Muscle of back (tissue), 13 donors: ENCODE data around the gene MBNL2. TPM values are rescaled to one million over a fixed set of nuclear protein-coding genes. Genes with fewer than 3 reads are reported as not detected.

Source experiments
- DNase-seq, 3 donors: peaks; one replicate each; pipeline versions ENCODE4 v3.0.0 to v3.0.0-alpha.2; 2013
- long read RNA-seq, 9 donors: transcript quantifications; one replicate each; lab custom pipeline, GENCODE V29; 2026
- polyA plus RNA-seq, 10 donors: library from polyadenylated mRNA; unstranded; fragments of 120-200 nt; gene quantifications; one replicate each; pipeline ENCODE4 v1.2.1, GENCODE V29; 2013; ENCODE audit not compliant: insufficient read length in 10 of 10

MBNL2 gene, protein sequence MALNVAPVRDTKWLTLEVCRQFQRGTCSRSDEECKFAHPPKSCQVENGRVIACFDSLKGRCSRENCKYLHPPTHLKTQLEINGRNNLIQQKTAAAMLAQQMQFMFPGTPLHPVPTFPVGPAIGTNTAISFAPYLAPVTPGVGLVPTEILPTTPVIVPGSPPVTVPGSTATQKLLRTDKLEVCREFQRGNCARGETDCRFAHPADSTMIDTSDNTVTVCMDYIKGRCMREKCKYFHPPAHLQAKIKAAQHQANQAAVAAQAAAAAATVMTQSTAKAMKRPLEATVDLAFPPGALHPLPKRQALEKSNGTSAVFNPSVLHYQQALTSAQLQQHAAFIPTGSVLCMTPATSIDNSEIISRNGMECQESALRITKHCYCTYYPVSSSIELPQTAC
- 10 to 100 TPM; 25.4 to 40.1 (median 33.9) TPM for polyA plus RNA-seq
- long read RNA-seq, donor 1, partial matches to known transcripts = 24 of 24 reads
- long read RNA-seq, donor 1, other reads (novel, unspliced or antisense) = 0 of 24 reads
- long read RNA-seq, donor 2, full-length matches to known transcripts = 3 of 8 reads
- long read RNA-seq, donor 2, partial matches to known transcripts = 5 of 8 reads
- long read RNA-seq, donor 2, other reads (novel, unspliced or antisense) = 0 of 8 reads
- long read RNA-seq, donor 3 = 0 reads
- long read RNA-seq, donor 4, full-length matches to known transcripts = 3 of 3 reads
- long read RNA-seq, donor 4, partial matches to known transcripts = 0 of 3 reads
- long read RNA-seq, donor 4, other reads (novel, unspliced or antisense) = 0 of 3 reads
- long read RNA-seq, donor 5, full-length matches to known transcripts = 1 of 18 reads
- long read RNA-seq, donor 5, partial matches to known transcripts = 17 of 18 reads
- long read RNA-seq, donor 5, other reads (novel, unspliced or antisense) = 0 of 18 reads
- long read RNA-seq, donor 6, full-length matches to known transcripts = 6 of 33 reads
- long read RNA-seq, donor 6, partial matches to known transcripts = 27 of 33 reads
- long read RNA-seq, donor 6, other reads (novel, unspliced or antisense) = 0 of 33 reads
- long read RNA-seq, donor 7, full-length matches to known transcripts = 1 of 1 reads
- long read RNA-seq, donor 7, partial matches to known transcripts = 0 of 1 reads
- long read RNA-seq, donor 7, other reads (novel, unspliced or antisense) = 0 of 1 reads
- long read RNA-seq, donor 8, full-length matches to known transcripts = 1 of 12 reads
- long read RNA-seq, donor 8, partial matches to known transcripts = 11 of 12 reads
- long read RNA-seq, donor 8, other reads (novel, unspliced or antisense) = 0 of 12 reads
- long read RNA-seq, donor 9 = 0 reads

DNA sequence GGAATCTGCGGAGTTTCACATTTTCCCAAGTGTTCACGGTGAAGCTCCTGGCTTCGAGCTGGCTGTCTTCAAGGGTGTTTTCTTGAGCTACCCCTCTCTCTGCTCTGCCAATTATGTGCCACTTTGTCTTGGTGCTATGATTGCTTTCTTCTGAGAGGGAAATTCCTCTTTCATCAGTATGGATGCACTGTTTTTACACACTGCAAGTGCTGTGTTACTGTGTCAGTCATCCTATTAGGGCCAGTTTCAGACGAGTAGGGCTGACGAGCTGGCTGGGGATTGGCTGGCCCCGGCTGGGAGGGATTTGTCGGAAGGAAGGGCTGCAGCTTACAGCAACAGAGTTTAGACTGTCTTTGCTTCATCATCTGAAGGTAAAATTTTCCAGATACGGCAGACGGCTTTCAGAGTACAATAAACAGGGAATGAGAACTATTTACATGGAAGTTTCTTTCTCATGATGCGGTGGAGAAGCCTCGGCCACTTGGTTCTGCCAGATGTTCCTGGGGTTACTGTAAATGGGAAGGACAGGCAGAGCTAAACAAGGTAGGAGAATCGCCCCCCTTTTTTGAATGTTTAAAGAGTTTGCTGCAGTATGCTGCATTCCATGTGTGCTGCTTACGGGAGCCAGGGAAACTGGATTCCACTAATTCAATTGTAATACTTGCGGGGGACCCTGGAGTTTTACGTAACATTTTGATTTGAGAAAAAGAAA is at the start of gene MBNL2:
MBNL2 (plus strand) TSS at position 345 of the 712 bp plus-strand sequence. CDS start 53,903 bp downstream, outside the sequence.
- DNase-seq = peak; percentile 93 to 97 (median 93)

DNA sequence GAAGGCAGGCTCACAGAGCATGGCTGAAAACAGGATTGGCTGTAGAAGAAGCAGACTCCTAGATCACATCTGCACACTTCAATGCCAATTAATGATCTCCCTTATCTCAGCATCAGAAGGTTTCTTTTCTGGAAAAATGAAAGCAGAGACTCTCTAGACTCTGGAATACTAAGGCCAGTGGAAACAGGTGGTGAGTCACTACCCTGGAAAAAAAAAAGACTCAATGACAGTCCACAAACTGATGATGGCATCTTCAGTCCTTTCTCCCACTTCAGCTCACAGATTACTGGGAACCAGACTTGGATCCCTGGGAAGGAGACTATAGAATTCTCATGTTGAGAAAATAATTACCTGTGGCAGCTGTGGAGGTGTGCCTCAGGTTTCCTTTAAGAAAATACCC is 47.5 kb upstream of the MBNL2 start:
- DNase-seq = no peak

DNA sequence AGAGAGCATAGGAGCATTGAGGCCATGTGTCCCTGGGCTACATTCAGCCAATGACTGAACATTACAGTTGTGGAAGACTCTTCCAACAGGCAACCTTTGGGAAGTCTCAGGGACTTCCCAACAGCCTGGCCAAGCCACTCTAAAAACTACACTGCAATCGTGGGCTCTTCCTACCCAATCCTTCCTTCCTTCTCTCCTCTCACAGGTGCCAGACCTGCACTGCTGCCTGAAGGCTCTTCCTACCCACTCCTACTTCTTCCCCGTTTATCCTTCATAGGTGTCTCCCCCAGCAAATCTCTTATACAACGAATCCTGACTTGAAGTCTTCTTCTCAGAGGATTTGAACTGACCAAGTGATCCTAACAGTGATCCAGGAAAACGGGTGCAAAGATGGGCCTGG is 47.1 kb upstream of the MBNL2 start:
- no peak for DNase-seq

DNA sequence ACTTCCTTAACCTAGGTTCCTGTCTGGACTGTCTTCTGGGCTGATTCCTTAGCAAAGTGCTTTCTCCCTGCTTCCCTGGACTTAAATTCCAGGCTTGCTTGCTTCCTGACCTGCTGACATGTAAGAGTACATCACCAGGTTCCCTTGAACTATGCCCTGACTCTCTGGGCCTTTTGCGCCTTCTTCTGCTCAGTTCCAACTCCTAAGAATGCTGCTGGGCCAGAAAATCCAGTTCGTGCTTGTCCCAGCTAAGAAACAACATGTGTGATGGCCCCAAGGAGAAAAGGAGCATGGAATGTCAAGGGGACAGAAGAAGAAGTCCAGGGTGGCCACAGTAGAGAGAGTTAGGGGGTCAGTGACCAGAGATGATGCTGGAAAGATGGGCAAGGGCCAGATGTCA is 42.6 kb upstream of the MBNL2 start:
- no peak for DNase-seq

DNA sequence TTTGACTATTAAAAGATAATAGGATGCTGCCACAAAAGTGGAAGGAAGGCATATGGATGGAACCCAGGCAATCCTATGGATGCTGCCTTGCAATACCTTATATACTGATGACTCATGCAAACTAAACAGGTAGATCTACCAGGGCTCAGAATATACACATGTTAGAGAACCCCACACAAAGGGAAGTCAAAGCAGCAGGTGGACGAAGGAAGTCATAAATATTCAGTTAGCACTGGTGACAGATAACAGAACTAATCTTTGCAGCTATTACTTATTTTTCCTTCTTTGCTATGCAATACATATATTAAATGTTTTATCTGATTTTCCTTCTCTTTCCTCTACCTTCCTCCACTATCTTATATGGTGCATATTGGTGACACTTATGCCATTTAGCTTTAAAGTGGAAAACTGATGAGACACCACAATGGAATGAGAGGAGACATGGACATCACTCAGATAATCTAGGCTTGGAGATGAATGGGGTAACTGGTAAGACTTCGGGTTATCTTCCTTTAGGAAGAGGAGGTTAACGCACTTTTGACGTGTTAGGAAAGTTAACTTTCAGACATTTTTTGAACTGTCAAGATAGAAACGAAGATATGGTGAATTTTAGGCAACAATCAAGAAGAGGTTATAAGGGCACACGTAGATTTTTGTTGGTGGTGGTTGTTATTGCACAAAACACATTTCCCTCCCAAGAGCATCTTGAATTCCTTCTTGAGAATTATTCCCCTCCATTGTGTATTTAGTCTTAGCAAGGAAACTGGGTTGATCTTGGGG is 39.8 kb upstream of the MBNL2 start:
- no peak for DNase-seq

DNA sequence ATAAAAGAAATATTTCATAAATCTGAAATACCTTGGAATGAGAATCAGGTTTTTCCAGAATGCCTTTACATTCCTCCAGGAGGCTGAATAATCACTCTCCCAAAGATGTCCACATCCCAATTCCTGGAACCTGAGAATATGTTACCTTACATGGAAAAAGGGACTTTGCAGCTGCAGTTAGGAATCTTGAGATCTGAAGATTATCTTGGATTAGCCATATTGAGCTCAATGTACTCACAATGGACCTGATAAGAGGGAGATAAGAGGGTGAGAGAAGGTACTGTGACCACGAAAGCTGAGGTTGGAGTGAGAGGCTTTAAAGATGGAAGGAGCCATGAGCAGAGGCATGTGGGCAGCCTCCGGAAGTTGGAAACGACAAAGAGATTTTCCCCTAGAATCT is 36.8 kb upstream of the MBNL2 start:
- no peak for DNase-seq

DNA sequence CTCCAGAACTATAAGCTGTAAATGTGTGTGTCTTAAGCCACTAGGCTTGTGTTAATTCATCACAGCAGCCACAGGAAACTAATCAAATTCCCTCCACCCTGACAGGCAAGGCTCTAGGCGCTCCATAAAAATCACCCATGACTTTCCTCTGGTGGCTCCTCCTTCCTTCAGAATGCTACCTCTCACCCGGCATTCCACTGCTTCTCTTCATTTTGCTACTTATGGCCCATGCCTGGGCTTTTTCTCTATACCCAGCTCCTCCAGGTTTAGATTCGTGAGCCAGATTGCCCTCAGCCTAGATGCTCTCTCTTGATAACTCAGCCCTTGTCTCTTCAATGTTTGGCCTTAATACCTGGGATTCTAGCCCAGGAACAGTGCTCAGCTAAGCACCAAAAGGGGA is 36.4 kb upstream of the MBNL2 start:
- no peak for DNase-seq

DNA sequence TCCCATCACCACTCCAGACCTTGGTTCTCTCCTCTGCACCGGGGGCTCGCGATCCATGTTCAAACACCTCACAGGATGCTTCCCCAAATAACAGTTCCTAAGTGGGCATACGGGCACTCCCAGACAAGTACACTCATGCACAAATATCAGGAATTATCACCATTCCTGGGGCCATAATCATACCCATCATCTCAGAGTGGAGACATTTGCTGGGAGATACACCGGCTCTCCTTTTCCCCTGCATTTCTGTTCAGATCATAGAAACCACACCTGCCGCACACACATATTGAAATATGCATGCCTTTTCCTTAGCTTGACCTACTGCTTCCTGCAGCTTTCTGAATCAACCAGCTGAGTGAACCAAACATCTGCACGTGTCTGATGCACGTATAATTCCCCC is 33.9 kb upstream of the MBNL2 start:
- no peak for DNase-seq

DNA sequence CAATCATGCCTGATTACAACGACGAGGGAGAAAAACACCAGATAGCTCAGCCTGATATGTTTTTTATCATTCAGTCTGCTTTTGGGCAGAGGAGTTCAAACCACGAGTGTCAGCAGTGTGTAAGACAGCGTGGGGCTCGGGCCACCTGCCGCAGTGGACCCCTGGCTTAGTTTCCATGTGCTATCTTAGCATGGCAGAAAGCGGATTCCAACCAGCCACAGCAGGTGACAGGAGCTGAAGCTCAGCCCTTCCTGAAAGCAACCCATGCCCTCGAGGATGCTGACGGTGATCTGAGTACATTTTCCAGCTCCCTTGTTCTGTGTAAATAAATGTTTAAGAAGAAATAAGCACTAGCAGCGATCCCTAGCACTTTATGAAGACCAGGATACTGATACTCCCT is 32.2 kb upstream of the MBNL2 start:
- DNase-seq = no peak

DNA sequence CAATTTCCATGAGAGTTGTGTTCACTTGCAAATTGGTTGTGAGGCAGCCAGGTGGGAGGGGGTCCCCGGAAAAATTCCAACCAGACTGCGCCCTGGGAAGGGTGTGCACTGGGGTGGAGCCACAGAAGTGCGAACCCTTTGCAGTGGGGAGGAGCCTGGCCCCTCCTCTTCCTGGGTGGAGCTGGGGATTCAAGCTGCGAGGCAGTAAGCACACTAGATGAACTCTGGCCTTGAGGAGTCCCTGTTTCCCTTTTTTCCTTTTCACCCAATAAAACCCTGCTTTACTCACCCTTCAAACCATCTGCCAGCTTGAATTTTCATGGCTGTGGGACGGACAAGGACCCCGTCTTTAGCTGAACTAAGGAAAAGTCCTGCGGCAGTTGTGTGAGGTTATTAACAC is 31.0 kb upstream of the MBNL2 start:
- DNase-seq = peak in 1 of 3 donors; percentile 30

DNA sequence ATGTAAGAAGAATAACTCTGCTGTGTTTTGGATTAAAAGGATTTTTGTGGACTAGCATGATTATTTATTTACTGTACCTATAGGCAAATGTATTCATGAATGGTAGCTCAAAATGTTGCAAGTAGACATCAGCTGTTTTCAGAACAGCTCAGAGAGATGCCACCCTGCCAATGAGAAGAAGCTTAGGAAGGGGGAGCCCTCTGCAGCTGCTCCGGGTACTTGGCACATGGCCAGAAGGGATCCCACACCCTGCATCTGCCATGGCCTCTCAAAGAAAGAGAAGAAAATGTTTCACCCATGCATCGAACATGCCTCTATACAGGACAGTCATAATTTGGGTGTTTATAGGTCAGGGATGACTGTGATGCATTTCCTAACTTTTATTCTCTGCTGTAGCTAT is 30.5 kb upstream of the MBNL2 start:
- DNase-seq = peak in 2 of 3 donors; percentile 28 to 59

DNA sequence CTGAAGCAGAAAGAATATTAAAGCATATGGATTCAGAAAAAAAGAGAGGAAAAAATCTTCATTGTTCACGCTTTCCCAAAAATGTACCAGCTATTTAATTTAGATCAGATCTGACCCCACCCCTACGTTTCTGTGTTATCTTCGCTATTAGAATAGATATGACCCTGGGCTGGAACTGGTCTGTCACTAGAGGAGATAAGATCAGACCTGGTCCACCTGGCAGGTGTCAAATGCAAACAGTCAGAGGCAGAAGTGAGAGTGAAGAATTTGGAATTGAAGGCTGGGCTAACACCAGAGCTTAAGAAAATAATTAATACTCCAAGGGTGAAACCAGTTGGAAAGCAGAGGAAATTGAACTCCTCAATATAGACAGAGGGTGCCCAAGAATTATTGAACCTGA is 30.0 kb upstream of the MBNL2 start:
- DNase-seq = no peak

DNA sequence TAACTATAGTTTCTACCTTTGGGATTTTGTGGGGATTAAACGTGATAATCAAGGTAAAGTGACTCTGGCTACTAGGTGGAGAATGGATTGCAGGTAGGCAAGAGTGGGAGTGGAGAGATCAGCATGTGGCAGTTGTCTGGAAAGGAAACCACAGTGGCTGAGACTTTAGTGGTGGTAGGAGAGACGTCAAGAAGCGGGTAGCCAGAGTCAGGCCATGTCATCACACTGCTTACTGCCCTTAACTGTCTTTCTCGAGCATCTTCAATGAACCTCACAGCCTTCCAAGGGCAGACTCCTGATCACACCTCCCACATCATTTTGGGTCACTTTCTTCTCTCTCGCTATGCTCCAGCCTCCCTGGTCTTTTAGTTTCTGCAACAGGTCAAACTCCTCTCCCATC is 28.6 kb upstream of the MBNL2 start:
- DNase-seq = no peak

DNA sequence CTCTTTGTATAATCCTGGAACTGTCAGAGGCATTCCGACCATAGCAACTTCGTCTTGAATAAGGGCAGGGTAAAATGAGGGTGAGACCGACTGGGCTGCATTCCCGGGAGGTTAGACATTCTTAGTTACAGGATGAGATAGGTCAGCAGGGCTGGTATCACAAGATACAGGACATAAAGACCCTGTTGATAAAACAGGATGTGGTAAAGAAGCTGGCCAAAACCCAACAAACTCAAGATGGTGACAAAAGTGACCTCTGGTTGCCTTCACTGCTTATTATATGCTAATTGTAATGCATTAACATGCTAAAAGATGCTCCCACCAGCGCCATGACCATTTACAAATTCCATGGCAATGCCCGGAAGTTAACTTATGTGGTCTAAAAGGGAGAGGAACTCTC is 27.7 kb upstream of the MBNL2 start:
- DNase-seq = no peak

DNA sequence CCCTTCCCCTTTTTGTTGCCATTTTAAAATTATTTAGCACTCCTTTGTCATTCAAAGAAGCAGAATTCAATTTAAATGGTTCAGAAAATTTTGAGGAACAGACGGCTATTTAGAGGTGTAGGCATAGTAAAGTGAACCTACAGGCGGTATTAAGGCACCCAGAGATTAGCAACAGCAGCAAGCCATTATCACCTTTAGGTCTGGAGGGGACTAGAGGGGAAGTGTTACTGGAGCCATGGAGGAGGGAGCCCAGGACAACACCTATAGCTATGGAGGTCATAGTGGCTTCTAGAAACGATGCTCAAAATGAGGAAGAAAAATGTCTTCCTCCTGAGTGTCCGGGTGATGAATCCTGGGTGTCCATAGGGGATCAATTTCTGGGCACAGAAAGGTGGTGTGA is 25.8 kb upstream of the MBNL2 start:
- DNase-seq = no peak

DNA sequence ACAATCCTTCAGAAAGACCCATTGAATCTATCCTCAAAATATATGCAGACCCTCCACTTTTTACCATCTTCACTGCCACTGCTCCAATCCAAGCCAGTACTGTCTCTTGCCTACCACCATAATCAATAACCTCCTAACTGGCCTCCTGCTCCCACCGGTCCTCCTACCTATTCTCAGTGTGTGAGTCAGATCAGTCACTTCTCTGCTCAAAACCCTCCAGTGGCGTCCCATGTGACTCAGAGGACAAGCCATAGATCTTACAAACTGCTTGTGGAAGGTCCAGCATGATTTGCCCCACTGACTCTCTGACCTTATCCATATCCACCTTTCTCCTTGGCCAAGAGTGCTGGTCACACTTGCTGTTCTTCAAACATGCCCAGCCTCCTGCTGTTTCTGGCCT is 23.4 kb upstream of the MBNL2 start:
- DNase-seq = no peak

DNA sequence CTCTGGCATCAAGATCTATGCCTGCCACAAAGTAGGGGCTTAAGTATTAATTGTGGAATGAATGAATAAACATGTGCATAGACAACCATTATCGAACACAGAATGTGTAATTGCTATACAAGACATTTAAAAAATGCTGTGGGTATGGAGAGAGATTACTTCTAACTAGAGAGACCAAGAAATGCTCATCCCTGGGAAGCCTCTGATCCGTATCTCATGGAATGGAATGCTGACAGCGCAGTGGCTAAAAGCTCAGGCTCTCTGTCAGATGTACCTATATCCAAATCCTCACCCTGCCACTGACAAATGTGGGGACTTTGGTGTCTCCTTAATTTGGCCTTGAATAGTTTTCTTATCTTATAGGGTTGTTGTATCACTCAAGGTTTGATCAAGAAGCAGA is 22.7 kb upstream of the MBNL2 start:
- DNase-seq = no peak

DNA sequence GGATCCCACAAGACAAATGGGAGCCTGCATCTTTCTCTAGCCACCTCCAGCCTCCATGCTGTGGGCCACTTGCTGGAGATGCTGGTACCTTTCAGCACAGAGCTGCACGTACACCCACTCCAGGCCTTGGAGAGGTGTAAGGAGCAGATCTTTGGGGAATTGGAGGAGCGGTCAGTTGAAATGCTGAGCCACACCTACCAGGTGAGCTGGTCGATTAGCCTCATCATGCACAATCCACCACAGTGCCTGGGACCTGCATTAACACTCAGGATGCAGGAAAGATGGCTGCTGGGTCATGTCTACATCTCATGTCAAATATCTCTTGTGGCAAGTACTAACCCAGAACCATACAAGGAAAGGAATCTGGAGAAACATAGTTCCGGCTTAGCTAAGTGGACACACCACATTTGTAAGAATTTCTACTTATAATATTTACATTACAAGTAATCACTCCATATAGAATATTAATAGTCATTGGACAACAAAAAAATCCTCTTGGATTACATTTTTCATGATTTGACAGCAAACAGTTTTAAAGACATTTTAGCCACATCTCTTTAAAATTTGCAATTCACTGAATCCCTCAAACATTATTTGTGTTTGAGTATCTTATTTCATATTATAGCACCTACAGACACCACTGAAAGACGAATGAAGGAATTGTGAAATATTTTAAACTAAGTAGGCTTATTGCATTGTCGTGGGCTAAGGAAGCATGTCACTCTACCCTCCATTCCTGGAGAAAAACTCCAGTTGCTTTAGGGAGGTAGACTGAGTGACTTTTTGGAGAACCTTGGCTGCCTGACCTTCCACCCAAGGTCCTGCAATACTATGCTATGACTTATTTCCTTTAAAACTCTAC is 21.8 kb upstream of the MBNL2 start:
- DNase-seq = no peak

DNA sequence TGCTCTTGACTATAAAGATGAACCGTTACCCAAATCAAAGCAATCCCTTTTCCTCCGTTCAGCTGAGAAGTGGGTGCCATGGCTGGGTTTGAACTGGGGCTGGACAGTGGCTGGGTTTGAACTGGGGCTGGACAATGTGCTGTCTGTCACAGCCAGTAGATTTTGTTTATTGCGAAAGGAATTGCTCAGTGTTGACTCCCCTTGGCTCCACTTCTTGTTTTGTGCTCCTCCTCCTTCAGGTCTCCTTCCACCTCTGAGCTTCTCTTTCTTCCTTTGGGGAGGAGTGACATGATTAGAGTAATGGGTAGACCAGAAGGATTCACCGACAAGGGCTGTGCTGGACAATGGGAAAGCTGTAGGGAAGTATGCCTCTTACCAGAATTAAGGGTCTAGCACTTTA is 19.4 kb upstream of the MBNL2 start:
- no peak for DNase-seq

DNA sequence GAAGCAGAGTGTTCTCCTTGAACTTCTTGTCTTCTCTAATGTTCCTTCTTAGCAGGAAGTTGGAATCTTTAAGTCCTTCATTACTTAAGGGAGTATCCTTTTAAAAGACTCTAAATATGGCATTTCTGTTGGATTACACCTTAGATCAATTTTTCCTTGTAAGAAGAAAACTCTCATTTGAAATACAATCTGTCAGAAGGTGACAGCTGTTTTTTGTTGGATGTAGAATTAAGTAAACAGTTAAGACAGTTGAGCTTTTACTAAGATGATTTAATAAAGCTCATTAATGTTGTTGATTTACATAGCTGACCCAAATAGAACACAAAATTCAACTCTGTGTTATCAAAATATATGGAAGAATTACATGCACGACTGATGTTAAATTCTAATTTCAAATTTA is 16.7 kb upstream of the MBNL2 start:
- no peak for DNase-seq
